HEK293 (cell line): ENCODE results near the gene CLPTM1.

Source experiments
- CTCF ChIA-PET: fragments of 350-600 bp; formaldehyde crosslinking; extraction: SDS; loops from one replicate; lab custom pipeline; 2021; ENCODE audit warnings: antibody characterized with exemption; lab: Yijun Ruan, JAX
- POLR2A ChIA-PET: fragments of 300-600 bp; formaldehyde crosslinking; extraction: SDS; loops from one replicate; lab custom pipeline; 2020; ENCODE audit warnings: antibody characterized with exemption, inconsistent platforms; lab: Yijun Ruan, JAX
- H3K27ac ChIP-seq: fragments of 200-500 bp; sonication (Bioruptor generic); 2 replicates; pipeline ENCODE4 v1.5.1; 2014; ENCODE audit warnings: low read depth, low read length, control low read depth, inconsistent platforms; ENCODE audit errors: extremely low read depth
- H3K36me3 ChIP-seq, 2 experiments: fragments of 200-500 bp in 1 of 2; sonication (Bioruptor generic) in 1 of 2; 1 replicate in 1 of 2; 2 replicates in 1 of 2; pipeline ENCODE4 v1.5.1; 2014 to 2017; ENCODE audit warnings: inconsistent platforms in 2 of 2, low read length in 2 of 2; ENCODE audit not compliant: control insufficient read depth in 2 of 2, insufficient read depth in 1 of 2
- H3K4me1 ChIP-seq: fragments of 200-500 bp; sonication (Bioruptor generic); 2 replicates; pipeline ENCODE4 v1.5.1; 2014; ENCODE audit warnings: mild to moderate bottlenecking, low read length, inconsistent platforms; ENCODE audit not compliant: control insufficient read depth, insufficient read depth
- H3K4me3 ChIP-seq: 2 replicates; pipeline ENCODE4 v1.5.1; 2011; ENCODE audit warnings: low read depth, mild to moderate bottlenecking, control low read depth, low read length, moderate library complexity
- H3K9me3 ChIP-seq: fragments of 200-500 bp; sonication (Bioruptor generic); 2 replicates; pipeline ENCODE4 v1.5.1; 2014; ENCODE audit warnings: low read depth, low read length, inconsistent platforms; ENCODE audit not compliant: control insufficient read depth, insufficient read depth
- EGR2 ChIP-seq: fragments of 450-650 bp; formaldehyde crosslinking; IDR thresholded peaks from 2 replicates; pipeline ENCODE4 v1.5.1; 2016; ENCODE audit warnings: low read depth, missing biosample characterization, missing genetic modification characterization
- HOXD13 ChIP-seq: sonication (generic); formaldehyde crosslinking; IDR thresholded peaks from 2 replicates; pipeline ENCODE4 v1.8.0; 2022; ENCODE audit warnings: missing genetic modification reagents, borderline replicate concordance
- KLF10 ChIP-seq: fragments of 450-650 bp; IDR thresholded peaks from 2 replicates; pipeline ENCODE4 v1.5.1; 2018; ENCODE audit warnings: missing biosample characterization, mild to moderate bottlenecking, missing genetic modification characterization
- MYNN ChIP-seq: fragments of 450-650 bp; formaldehyde crosslinking; IDR thresholded peaks from 2 replicates; pipeline ENCODE4 v1.5.1; 2016; ENCODE audit warnings: missing biosample characterization, missing genetic modification characterization, borderline replicate concordance
- OVOL3 ChIP-seq: fragments of 450-650 bp; formaldehyde crosslinking; IDR thresholded peaks from 2 replicates; pipeline ENCODE4 v1.5.1; 2016; ENCODE audit warnings: missing biosample characterization, missing genetic modification characterization
- SCRT2 ChIP-seq: fragments of 450-650 bp; formaldehyde crosslinking; IDR thresholded peaks from 2 replicates; pipeline ENCODE4 v1.5.1; 2016; ENCODE audit warnings: missing biosample characterization, missing genetic modification characterization
- SP7 ChIP-seq: fragments of 450-650 bp; formaldehyde crosslinking; IDR thresholded peaks from 2 replicates; pipeline ENCODE4 v1.5.1; 2016; ENCODE audit warnings: missing biosample characterization, missing genetic modification characterization
- WT1 ChIP-seq: fragments of 450-650 bp; formaldehyde crosslinking; IDR thresholded peaks from 2 replicates; pipeline ENCODE4 v1.5.1; 2016; ENCODE audit warnings: missing biosample characterization, missing genetic modification characterization
- ZFP3 ChIP-seq: fragments of 450-650 bp; formaldehyde crosslinking; IDR thresholded peaks from 2 replicates; pipeline ENCODE4 v1.5.1; 2016; ENCODE audit warnings: low read depth, missing biosample characterization, missing genetic modification characterization
- ZNF133 ChIP-seq: fragments of 450-650 bp; formaldehyde crosslinking; IDR thresholded peaks from 2 replicates; pipeline ENCODE4 v1.5.1; 2016; ENCODE audit warnings: missing biosample characterization, missing genetic modification characterization
- ZNF16 ChIP-seq: fragments of 450-650 bp; formaldehyde crosslinking; IDR thresholded peaks from 2 replicates; pipeline ENCODE4 v1.5.1; 2016; ENCODE audit warnings: low read depth, missing biosample characterization, missing genetic modification characterization
- ZNF223 ChIP-seq: fragments of 450-650 bp; formaldehyde crosslinking; IDR thresholded peaks from 2 replicates; pipeline ENCODE4 v1.5.1; 2016; ENCODE audit warnings: missing biosample characterization, missing genetic modification characterization
- ZNF23 ChIP-seq: fragments of 450-650 bp; formaldehyde crosslinking; IDR thresholded peaks from 2 replicates; pipeline ENCODE4 v1.5.1; 2016; ENCODE audit warnings: missing biosample characterization, missing genetic modification characterization, borderline replicate concordance
- ZNF350 ChIP-seq: fragments of 450-650 bp; formaldehyde crosslinking; IDR thresholded peaks from 2 replicates; pipeline ENCODE4 v1.5.0; 2017; ENCODE audit warnings: missing biosample characterization, mild to moderate bottlenecking, missing genetic modification characterization
- ZNF37A ChIP-seq: fragments of 450-650 bp; IDR thresholded peaks from 2 replicates; pipeline ENCODE4 v1.5.1; 2018; ENCODE audit warnings: missing biosample characterization, missing genetic modification characterization
- ZNF514 ChIP-seq: fragments of 450-650 bp; formaldehyde crosslinking; IDR thresholded peaks from 2 replicates; pipeline ENCODE4 v1.5.1; 2016; ENCODE audit warnings: missing biosample characterization, missing genetic modification characterization
- ZNF571 ChIP-seq: fragments of 450-650 bp; formaldehyde crosslinking; IDR thresholded peaks from 2 replicates; pipeline ENCODE4 v1.5.0; 2017; ENCODE audit warnings: missing biosample characterization, missing genetic modification characterization
- ZNF621 ChIP-seq: fragments of 450-650 bp; formaldehyde crosslinking; IDR thresholded peaks from 2 replicates; pipeline ENCODE4 v1.5.1; 2017; ENCODE audit warnings: missing biosample characterization, missing genetic modification characterization
- ZNF626 ChIP-seq: fragments of 450-650 bp; sonication (Bioruptor Pico); formaldehyde crosslinking; IDR thresholded peaks from 2 replicates; pipeline ENCODE4 v1.5.1; 2018; ENCODE audit warnings: missing biosample characterization, missing genetic modification characterization, inconsistent platforms
- ZNF707 ChIP-seq: fragments of 450-650 bp; formaldehyde crosslinking; IDR thresholded peaks from 2 replicates; pipeline ENCODE4 v1.5.1; 2016; ENCODE audit warnings: missing biosample characterization, missing genetic modification characterization
- ZNF791 ChIP-seq: fragments of 450-650 bp; formaldehyde crosslinking; IDR thresholded peaks from 2 replicates; pipeline ENCODE4 v1.5.1; 2016; ENCODE audit warnings: missing biosample characterization, missing genetic modification characterization
- ZSCAN23 ChIP-seq: fragments of 450-650 bp; formaldehyde crosslinking; IDR thresholded peaks from 2 replicates; pipeline ENCODE4 v1.5.1; 2016; ENCODE audit warnings: missing biosample characterization, missing genetic modification characterization
- TF ChIP-seq, protein P1 (sequence below): fragments of 450-650 bp; formaldehyde crosslinking; IDR thresholded peaks from 2 replicates; pipeline ENCODE4 v1.5.1; 2017; ENCODE audit warnings: missing biosample characterization, missing genetic modification characterization
- TF ChIP-seq, protein P2 (sequence below): fragments of 450-650 bp; formaldehyde crosslinking; IDR thresholded peaks from 2 replicates; pipeline ENCODE4 v1.5.1; 2016; ENCODE audit warnings: missing biosample characterization, missing genetic modification characterization
- TF ChIP-seq, protein P3 (sequence below): fragments of 450-650 bp; formaldehyde crosslinking; IDR thresholded peaks from 2 replicates; pipeline ENCODE4; 2016; ENCODE audit warnings: missing biosample characterization, missing genetic modification characterization

Gene CLPTM1

DNA sequence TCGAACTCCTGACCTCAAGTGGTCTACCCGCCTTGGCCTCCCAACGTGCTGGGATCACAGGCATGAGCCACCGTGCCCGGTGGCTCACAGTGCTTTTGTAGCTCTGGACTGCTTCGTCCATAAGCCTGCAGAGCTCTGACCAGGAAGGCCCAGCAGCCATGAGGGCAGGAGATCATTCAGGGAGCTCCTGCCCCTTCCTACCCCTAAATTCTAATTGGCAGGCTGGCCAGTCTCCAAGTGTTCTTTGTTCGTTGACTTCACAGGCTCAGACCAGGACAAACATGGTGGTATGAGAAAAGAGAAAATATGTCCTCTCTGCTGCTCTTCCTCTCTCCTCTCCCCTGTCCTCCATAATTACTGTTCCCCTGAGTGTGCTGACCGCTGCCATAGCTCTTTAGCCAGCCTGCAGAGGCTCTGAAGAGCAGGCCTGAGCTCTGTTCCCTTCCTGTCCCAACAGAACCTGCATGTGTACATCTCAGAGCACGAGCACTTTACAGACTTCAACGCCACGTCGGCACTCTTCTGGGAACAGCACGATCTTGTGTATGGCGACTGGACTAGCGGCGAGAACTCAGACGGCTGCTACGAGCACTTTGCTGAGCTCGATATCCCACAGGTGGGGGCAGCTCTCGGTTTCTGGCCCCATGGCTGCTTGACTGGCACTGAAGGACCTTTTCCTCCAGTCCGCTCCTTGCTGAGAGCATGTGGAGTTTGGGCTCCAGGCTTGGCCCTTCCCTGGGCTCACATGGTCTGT is 19.0 kb downstream of the CLPTM1 start (continued):
- no peak for TF ChIP-seq ZNF621 (tag by site-specific recombination)
- TF ChIP-seq, protein P1, sequence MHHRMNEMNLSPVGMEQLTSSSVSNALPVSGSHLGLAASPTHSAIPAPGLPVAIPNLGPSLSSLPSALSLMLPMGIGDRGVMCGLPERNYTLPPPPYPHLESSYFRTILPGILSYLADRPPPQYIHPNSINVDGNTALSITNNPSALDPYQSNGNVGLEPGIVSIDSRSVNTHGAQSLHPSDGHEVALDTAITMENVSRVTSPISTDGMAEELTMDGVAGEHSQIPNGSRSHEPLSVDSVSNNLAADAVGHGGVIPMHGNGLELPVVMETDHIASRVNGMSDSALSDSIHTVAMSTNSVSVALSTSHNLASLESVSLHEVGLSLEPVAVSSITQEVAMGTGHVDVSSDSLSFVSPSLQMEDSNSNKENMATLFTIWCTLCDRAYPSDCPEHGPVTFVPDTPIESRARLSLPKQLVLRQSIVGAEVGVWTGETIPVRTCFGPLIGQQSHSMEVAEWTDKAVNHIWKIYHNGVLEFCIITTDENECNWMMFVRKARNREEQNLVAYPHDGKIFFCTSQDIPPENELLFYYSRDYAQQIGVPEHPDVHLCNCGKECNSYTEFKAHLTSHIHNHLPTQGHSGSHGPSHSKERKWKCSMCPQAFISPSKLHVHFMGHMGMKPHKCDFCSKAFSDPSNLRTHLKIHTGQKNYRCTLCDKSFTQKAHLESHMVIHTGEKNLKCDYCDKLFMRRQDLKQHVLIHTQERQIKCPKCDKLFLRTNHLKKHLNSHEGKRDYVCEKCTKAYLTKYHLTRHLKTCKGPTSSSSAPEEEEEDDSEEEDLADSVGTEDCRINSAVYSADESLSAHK (tag by site-specific recombination) = no peak
- no peak for TF ChIP-seq KLF10 (tag by site-specific recombination)
- no peak for TF ChIP-seq ZFP3 (tag by site-specific recombination)
- no peak for TF ChIP-seq ZNF223 (tag by site-specific recombination)
- TF ChIP-seq ZNF707 (tag by site-specific recombination) = no peak
- no peak for TF ChIP-seq ZNF16 (tag by site-specific recombination)
- TF ChIP-seq WT1 (tag by site-specific recombination) = no peak
- TF ChIP-seq, protein P2, sequence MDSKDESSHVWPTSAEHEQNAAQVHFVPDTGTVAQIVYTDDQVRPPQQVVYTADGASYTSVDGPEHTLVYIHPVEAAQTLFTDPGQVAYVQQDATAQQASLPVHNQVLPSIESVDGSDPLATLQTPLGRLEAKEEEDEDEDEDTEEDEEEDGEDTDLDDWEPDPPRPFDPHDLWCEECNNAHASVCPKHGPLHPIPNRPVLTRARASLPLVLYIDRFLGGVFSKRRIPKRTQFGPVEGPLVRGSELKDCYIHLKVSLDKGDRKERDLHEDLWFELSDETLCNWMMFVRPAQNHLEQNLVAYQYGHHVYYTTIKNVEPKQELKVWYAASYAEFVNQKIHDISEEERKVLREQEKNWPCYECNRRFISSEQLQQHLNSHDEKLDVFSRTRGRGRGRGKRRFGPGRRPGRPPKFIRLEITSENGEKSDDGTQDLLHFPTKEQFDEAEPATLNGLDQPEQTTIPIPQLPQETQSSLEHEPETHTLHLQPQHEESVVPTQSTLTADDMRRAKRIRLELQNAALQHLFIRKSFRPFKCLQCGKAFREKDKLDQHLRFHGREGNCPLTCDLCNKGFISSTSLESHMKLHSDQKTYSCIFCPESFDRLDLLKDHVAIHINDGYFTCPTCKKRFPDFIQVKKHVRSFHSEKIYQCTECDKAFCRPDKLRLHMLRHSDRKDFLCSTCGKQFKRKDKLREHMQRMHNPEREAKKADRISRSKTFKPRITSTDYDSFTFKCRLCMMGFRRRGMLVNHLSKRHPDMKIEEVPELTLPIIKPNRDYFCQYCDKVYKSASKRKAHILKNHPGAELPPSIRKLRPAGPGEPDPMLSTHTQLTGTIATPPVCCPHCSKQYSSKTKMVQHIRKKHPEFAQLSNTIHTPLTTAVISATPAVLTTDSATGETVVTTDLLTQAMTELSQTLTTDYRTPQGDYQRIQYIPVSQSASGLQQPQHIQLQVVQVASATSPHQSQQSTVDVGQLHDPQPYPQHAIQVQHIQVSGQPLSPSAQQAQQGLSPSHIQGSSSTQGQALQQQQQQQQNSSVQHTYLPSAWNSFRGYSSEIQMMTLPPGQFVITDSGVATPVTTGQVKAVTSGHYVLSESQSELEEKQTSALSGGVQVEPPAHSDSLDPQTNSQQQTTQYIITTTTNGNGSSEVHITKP (tag by site-specific recombination) = no peak
- TF ChIP-seq SP7 = no peak
- TF ChIP-seq HOXD13 (CRISPR knock-in tag) = no peak

DNA sequence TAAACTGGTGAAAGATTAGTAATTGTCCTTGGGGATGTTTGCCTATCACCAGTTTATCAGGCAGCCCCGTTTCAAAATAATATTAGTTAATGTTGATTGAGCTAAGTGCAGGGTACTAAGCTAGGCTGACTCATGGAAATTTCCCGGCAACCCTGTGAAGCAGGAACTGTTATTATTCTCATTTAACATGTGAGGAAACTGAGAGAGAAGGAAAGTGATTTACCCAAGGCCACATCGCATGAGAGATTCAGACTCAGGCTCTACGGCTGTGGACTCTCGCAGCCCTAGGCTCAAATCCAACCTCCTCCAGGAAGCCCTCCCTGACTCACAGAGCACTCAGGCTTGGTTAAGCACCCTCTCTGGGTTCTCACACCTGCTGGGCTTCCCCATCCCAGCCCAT is 19.7 kb downstream of the CLPTM1 start:
- Histone ChIP-seq H3K27ac (no peak overlapping the region), H3K4me3 (no peak overlapping the region), H3K36me3 (peaks cover 48 to 74% of the 10 kb centered on the region in 2 experiments), H3K4me1 (no peaks in the 10 kb centered on the region), H3K9me3 (no peaks in the 10 kb centered on the region)
- no peak for TF ChIP-seq SCRT2 (tag by site-specific recombination)
- no peak for TF ChIP-seq ZSCAN23 (tag by site-specific recombination)
- no peak for TF ChIP-seq WT1 (tag by site-specific recombination)
- TF ChIP-seq ZNF133 (tag by site-specific recombination) = no peak
- TF ChIP-seq ZNF514 (tag by site-specific recombination) = no peak
- no peak for TF ChIP-seq ZNF791 (tag by site-specific recombination)
- no peak for TF ChIP-seq ZNF707 (tag by site-specific recombination)
- TF ChIP-seq ZNF571 (tag by site-specific recombination) = no peak
- TF ChIP-seq ZNF37A (tag by site-specific recombination) = no peak
- no peak for TF ChIP-seq ZNF626 (tag by site-specific recombination)
- TF ChIP-seq MYNN = no peak
- TF ChIP-seq, protein P3, sequence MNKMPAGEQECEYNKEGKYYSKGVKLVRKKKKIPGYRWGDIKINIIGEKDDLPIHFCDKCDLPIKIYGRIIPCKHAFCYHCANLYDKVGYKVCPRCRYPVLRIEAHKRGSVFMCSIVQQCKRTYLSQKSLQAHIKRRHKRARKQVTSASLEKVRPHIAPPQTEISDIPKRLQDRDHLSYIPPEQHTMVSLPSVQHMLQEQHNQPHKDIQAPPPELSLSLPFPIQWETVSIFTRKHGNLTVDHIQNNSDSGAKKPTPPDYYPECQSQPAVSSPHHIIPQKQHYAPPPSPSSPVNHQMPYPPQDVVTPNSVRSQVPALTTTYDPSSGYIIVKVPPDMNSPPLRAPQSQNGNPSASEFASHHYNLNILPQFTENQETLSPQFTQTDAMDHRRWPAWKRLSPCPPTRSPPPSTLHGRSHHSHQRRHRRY (tag by site-specific recombination) = no peak
- TF ChIP-seq, protein P1 (tag by site-specific recombination) = no peak
- no peak for TF ChIP-seq ZNF23 (tag by site-specific recombination)
- TF ChIP-seq EGR2 (tag by site-specific recombination) = no peak
- TF ChIP-seq ZNF350 (tag by site-specific recombination) = no peak
- TF ChIP-seq OVOL3 = no peak
- CTCF ChIA-PET = interaction anchor here (1.3 kb wide), 1 partner anchor 11 kb away, joined by 4 read pairs; no protein-coding TSS in a partner anchor
- POLR2A ChIA-PET = interaction anchor here (0.6 to 1.5 kb wide), 2 partner anchors 20 to 381 kb away, joined by 3 to 4 read pairs; partner anchors contain the start of gene CLPTM1
